Muscle layer of colon (tissue), 2 donors: ENCODE measurements around the gene P2RX3.

Experiments used
- H3K27ac ChIP-seq: one replicate; pipeline ENCODE4 v1.7.0; 2013; ENCODE audit warnings: low read depth, mild to moderate bottlenecking, low read length, moderate library complexity
- H3K27me3 ChIP-seq, 2 donors: one replicate each; pipeline ENCODE4 v1.7.0; 2013; ENCODE audit warnings: low read length in 2 of 2, mild to moderate bottlenecking in 2 of 2; ENCODE audit not compliant: insufficient read depth in 2 of 2, control insufficient read depth in 1 of 2
- H3K36me3 ChIP-seq: one replicate; pipeline ENCODE4 v1.7.0; 2013; ENCODE audit warnings: mild to moderate bottlenecking, low read length; ENCODE audit not compliant: insufficient read depth
- H3K4me1 ChIP-seq: one replicate; pipeline ENCODE4 v1.7.0; 2013; ENCODE audit warnings: mild to moderate bottlenecking, low read length; ENCODE audit not compliant: insufficient read depth
- H3K4me3 ChIP-seq, 2 donors: one replicate each; pipeline ENCODE4 v1.7.0; 2013; ENCODE audit warnings: low read length in 2 of 2, low read depth in 1 of 2, mild to moderate bottlenecking in 1 of 2, moderate library complexity in 1 of 2
- H3K9ac ChIP-seq: one replicate; pipeline ENCODE4 v1.7.0; 2013; ENCODE audit warnings: low read length
- H3K9me3 ChIP-seq: one replicate; pipeline ENCODE4 v1.7.0; 2013; ENCODE audit warnings: mild to moderate bottlenecking, low read length
- donor health status: abdominal sarcoma.
- donor health status: Adenocarcinoma of cecum.

P2RX3 gene

DNA sequence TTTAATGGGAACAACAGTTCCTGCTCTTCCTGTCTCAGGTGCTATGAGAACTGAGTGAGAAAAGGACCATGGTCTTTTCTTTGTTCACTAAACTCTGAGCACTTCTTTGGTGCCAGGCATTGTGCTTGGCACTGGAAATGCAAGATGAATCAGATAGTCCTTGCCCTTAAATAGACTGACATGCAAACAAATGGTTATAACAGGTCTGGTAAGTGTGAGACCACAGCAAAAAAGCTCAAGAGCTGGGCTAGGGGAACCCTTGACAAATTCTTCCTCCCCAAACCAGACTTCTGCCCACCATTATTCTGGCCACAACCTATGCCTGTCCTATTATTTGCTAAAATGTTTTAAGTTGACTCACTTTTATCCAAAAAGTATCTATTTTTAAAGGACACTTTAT is 83.7 kb downstream of the P2RX3 start:
- Histone ChIP-seq H3K27ac (no peak overlapping the region), H3K36me3 (peaks cover 45% of the 10 kb centered on the region), H3K9ac (no peak overlapping the region), H3K27me3 (no peaks in the 10 kb centered on the region), H3K4me1 (peaks cover 26% of the 10 kb centered on the region), H3K4me3 (no peak overlapping the region), H3K9me3 (no peaks in the 10 kb centered on the region)
